SK-N-MC (cell line): ENCODE measurements around the gene C10orf71.

ENCODE experiments used
- EZH2 ChIP-seq: fragments of 200-600 bp; sonication (generic); IDR thresholded peaks from one replicate; pipeline ENCODE4 v1.6.1; 2017; ENCODE audit warnings: antibody characterized with exemption
- FOXP2 ChIP-seq: optimal IDR thresholded peaks from 2 replicates; pipeline ENCODE3; 2011; ENCODE audit warnings: mild to moderate bottlenecking, moderate library complexity; ENCODE audit not compliant: insufficient read depth; ENCODE audit errors: extremely low read length, control extremely low read depth
- POLR2AphosphoS5 ChIP-seq: IDR thresholded peaks from 2 replicates; pipeline ENCODE4 v1.6.1; 2012; ENCODE audit warnings: mild to moderate bottlenecking, low read depth, low read length, borderline replicate concordance

DNA sequence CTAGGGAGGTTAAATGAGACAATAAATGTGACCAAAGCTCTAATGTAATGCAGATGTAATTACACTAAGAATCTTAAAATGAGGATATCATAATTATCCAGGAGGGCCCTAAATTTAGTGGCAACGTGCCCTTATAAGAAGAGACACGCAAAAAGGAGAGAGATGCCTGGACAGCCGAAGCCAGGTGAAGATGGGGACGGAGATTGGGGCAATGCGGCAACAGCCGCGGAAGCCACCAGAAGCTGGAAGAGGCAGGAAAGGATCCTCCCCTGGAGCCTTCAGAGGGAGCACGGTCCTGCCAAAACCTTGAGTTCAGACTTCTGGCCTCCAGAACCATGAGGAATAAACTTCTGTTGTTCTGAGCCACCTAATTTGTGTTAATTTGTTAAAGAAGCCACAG, 25.3 kb upstream of the C10orf71 start:
- TF ChIP-seq POLR2AphosphoS5 (no peak), EZH2 (no peak), FOXP2 (no peak)
